Measurements from ENCODE around the gene ASXL1. TPM values are rescaled to one million over a fixed set of nuclear protein-coding genes. Genes with fewer than 3 reads are reported as not detected.

Gene ASXL1
- total RNA-seq, 1 donor: 68.8 TPM

- H3K27me3 ChIP-seq (ENCODE audit: insufficient read depth, low read length): no peaks in the 10 kb centered on the region
- no peak overlapping the region for H3K4me2 ChIP-seq (ENCODE audit: insufficient read depth, low read length)
- H4K20me1 ChIP-seq (ENCODE audit: insufficient read depth, low read length): peaks cover 37% of the 10 kb centered on the region
- TF ChIP-seq CTCF (IDR thresholded peaks at IDR 0.05; ENCODE audit: extremely low read depth, low read depth, low read length): no peak
- H2AFZ ChIP-seq (ENCODE audit: low read length): no peak overlapping the region
- no peaks in the 10 kb centered on the region for H3K9me3 ChIP-seq (ENCODE audit: low read depth, low read length)
- H3K79me2 ChIP-seq (ENCODE audit: insufficient read depth, low read length): peaks cover 2% of the 10 kb centered on the region
- H3K27ac ChIP-seq (ENCODE audit: low read depth, low read length): no peak overlapping the region
- peaks cover 8% of the 10 kb centered on the region for H3K4me1 ChIP-seq (ENCODE audit: insufficient read depth, low read length)
- H3K36me3 ChIP-seq (ENCODE audit: insufficient read depth, low read length): peaks cover 26% of the 10 kb centered on the region
- DNase-seq (ENCODE audit: insufficient read length, low spot score, missing footprints): peak; percentile 62
- H3K4me3 ChIP-seq (ENCODE audit: insufficient read depth, low read length): no peak overlapping the region
Measured at GRCh38 chr20:32454164-32455145, 96.3 kb downstream of the ASXL1 start.

GRCh38 chr20:32455171-32455900 is 97.2 kb downstream of the ASXL1 start:
- Histone ChIP-seq H3K4me1 (ENCODE audit: insufficient read depth, low read length) (peaks cover 8% of the 10 kb centered on the region), H3K79me2 (ENCODE audit: insufficient read depth, low read length) (peaks cover 2% of the 10 kb centered on the region), H3K36me3 (ENCODE audit: insufficient read depth, low read length) (peaks cover 24% of the 10 kb centered on the region), H3K9me3 (ENCODE audit: low read depth, low read length) (no peaks in the 10 kb centered on the region), H3K4me2 (ENCODE audit: insufficient read depth, low read length) (no peak overlapping the region), H3K27ac (ENCODE audit: low read depth, low read length) (no peak overlapping the region), H4K20me1 (ENCODE audit: insufficient read depth, low read length) (peaks cover 34% of the 10 kb centered on the region), H3K27me3 (ENCODE audit: insufficient read depth, low read length) (no peaks in the 10 kb centered on the region), H2AFZ (ENCODE audit: low read length) (no peak overlapping the region), H3K4me3 (ENCODE audit: insufficient read depth, low read length) (no peak overlapping the region)
- TF ChIP-seq CTCF (IDR thresholded peaks at IDR 0.05; ENCODE audit: extremely low read depth, low read depth, low read length): no peak
- peak; percentile 78 for DNase-seq (ENCODE audit: insufficient read length, low spot score, missing footprints)

DNA sequence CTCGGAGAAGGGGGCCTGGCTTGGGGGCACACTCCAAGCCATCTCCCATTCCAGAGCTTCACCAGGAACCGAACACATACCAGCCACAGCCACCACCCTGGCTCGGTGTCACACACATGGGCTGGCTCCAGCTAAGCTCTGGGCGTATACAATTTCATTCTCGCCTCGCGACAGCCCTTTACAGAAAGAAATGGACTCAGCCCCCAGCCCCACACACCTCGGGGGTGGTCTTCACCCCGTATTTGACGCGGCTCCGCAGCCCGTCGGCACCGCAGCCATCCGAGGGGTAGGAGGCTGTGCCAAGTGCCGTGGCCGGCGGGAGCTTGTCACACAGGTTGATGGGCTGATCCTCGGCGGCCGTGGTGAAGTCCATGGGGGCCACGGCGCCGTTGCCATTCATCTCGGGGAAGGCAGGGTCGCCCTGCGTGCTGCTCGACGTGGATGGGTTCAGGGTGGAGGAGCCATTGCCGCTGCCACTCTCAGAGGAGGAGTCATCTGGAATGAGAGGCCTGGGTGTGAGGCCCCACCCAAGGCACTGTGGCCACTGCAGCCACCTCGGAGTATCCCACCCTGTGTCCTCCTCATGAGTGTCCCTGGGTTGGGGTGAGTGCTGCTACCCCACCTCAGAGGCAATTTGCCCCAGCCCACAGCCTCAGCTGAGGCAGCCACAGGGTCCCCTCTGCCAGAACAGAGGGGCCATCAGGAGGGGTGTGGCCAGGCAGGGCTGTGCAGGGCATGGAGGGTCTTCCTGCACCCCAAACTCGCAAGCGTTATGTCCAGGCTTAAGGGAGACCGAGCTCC is 98.0 kb downstream of the ASXL1 start:
- Histone ChIP-seq H3K4me1 (ENCODE audit: insufficient read depth, low read length) (peaks cover 8% of the 10 kb centered on the region), H3K27ac (ENCODE audit: low read depth, low read length) (no peak overlapping the region), H3K4me3 (ENCODE audit: insufficient read depth, low read length) (no peak overlapping the region), H3K9me3 (ENCODE audit: low read depth, low read length) (no peaks in the 10 kb centered on the region), H4K20me1 (ENCODE audit: insufficient read depth, low read length) (peaks cover 32% of the 10 kb centered on the region), H3K27me3 (ENCODE audit: insufficient read depth, low read length) (no peaks in the 10 kb centered on the region), H2AFZ (ENCODE audit: low read length) (no peak overlapping the region), H3K36me3 (ENCODE audit: insufficient read depth, low read length) (peaks cover 22% of the 10 kb centered on the region), H3K4me2 (ENCODE audit: insufficient read depth, low read length) (peak overlapping the region; percentile 76), H3K79me2 (ENCODE audit: insufficient read depth, low read length) (peaks cover 2% of the 10 kb centered on the region)
- peak; percentile 82 for DNase-seq (ENCODE audit: insufficient read length, low spot score, missing footprints)
- no peak for TF ChIP-seq CTCF (IDR thresholded peaks at IDR 0.05; ENCODE audit: extremely low read depth, low read depth, low read length)

All from osteoblast (primary cell).